VCaP (cell line): Measurements from ENCODE around the gene AFMID.
A peak's percentile ranks its signal among the peaks of the same experiment; 100 is the strongest.

Experiments
- H3K27ac ChIP-seq: fragments of 450-650 bp; 2 replicates; pipeline ENCODE4 v1.5.1; 2017
- CTCF ChIP-seq: fragments of 450-650 bp; conservative IDR thresholded peaks from 2 replicates; pipeline ENCODE4 v1.5.1; 2017; ENCODE audit warnings: mild to moderate bottlenecking, moderate library complexity

AFMID gene

DNA sequence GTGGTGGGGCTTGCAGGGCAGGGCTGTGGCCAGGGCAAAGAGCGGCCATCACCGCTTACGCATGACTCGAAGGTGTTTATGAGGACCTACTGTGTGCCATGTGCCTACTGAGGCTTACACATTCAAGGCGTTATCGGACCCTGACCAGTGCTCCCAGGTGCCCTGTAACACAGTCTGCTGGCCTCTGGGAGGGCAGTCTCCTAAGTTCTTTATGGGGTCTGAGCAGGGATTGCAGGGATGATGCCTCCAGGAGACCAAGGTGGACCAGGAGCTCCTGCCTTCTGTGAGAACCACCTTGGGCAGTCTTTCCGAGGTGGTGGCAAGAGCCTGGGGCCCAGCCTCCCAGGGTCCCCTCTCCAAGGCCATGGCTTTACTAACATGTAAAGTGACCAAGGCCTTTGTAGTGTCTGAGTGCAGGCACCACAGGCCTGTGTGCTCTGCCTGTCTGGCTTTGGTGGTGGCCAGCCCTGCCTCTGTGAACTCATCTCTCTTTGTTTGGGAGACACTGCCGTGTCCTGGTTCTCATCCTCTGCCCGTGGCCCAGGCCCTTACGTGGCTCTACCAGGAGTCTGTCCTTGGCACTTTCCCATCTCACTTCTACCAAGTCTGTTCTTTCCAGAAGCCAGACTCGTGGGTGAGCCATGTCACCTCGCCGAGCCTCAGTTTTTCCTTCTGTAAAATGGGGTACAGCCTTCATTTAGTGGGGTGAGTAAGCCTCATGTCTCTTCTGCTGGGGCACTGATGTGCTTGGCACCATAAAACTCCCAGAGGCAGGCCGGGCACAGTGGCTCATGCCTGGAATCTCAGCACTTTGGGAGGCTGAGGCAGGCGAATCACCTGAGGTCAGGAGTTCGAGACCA is 22.2 kb upstream of the AFMID start:
- no peak for TF ChIP-seq CTCF
- peak overlapping the region; percentile 80 for H3K27ac ChIP-seq

DNA sequence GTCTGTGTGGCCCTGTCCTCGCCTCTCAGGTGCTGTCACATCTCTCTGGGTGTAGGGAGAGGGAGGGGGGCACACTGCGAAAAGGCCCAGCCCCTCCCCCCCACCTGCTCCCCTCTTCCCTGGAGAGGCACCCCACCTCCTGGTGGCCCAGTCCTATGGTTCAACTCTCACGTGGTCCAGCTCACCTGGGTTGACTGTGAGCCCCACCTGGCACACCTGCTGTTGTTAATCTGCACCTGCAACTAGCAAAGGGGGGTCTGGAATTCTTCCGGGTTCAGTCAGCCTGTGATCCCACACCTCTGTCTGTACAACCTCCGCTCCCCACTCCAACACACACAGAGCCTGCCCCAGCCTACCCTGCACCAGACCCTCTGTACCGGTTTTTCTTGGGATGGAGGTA is 20.7 kb upstream of the AFMID start:
- no peak for TF ChIP-seq CTCF
- no peak overlapping the region for H3K27ac ChIP-seq

GRCh38 chr17:78168242-78168902 is 18.8 kb upstream of the AFMID start, which contains the start of gene SYNGR2:
Gene SYNGR2, plus strand, starts transcription at chr17:78168581. Its CDS starts 36 bp downstream, at chr17:78168617.
- H3K27ac ChIP-seq, result peak within 1 kb of the TSS; percentile 96
- no peak; the same call in 1 of the 2 replicates for TF ChIP-seq CTCF

DNA sequence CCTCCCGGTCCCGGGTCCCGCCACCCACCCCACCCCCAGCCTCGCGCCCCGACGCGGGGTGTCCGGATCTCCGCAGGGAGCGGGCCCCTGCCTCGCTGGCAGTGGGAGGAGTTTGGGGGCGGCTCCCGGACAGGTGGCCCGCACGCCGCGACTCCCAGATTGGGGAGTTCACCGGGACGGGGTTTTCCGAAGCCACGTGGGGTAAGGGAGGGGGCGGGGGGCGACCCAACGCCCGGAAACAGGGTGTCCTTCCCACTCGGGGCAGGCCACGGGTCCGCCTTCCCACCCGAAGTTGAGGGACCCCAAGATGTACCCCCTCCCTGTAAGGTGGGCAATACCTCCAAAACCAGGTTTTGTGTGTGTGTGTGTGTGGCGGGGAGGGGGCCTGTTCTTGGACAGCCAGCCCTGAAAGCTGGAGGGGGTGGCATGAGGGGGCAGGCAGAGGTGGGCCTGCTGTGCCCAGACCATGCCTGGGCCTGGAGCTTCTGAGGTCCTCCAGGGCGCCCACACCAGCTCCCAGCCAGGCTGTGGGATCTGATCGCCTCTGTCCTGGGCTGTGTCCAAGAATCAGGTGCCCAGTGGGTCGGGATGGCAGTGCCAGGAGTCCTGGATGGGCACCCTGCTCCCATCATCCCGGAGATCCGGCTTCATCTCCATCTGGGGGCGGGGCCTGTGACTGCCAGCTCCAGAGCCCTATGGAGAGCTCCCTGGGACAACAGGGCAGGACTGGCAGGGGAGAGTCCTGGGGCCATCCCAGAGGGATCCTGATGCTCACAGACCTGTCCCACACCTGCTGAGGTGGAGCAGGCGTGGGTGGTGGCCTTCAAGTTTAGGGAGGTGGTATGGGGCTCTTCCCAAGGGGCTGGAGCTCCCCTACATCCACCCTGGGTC is 18.0 kb upstream of the AFMID start:
- no peak for TF ChIP-seq CTCF
- peak overlapping the region; percentile 96 for H3K27ac ChIP-seq

DNA sequence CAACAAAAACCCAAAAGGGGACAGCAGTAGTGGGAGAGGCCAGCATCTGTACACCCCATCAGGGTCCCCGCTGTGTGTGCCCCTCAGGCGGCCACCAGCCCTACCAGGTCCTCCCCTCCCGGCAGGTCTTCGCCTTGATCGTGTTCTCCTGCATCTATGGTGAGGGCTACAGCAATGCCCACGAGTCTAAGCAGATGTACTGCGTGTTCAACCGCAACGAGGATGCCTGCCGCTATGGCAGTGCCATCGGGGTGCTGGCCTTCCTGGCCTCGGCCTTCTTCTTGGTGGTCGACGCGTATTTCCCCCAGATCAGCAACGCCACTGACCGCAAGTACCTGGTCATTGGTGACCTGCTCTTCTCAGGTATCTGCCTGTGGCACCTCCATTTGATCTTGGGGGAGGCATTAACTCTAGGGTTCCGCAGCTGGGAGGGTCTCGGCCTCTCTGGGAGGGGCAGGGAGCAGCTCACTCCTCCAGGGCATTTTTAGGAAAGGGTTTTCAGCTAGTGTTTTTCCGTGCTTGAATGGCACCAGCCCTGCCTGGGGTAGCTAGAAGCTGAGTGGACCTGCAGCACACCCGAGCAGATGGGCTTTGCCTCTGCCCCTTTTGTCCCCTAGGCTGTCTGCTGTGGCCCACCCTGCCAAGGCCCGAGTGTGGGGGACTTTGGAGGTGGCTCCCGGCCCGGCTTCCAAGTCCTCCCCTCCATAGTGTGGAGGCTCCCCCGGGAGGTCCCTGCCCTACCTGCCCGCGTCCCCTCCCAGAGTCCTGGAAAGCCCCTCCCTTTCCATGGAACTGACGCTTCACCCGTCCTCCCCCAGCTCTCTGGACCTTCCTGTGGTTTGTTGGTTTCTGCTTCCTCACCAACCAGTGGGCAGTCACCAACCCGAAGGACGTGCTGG is 16.2 kb upstream of the AFMID start:
- peak overlapping the region; percentile 96 for H3K27ac ChIP-seq
- no peak for TF ChIP-seq CTCF

GRCh38 chr17:78171591-78172248 is 15.4 kb upstream of the AFMID start:
- H3K27ac ChIP-seq, result peak overlapping the region; percentile 96
